HG03354 (cell line): Measurements from ENCODE around the gene DNPH1.

ENCODE experiments used
- ATAC-seq: cut with Tn5 transposase; IDR thresholded peaks from one replicate; pipeline ENCODE4 v1.9.1; 2021; ENCODE audit warnings: mild to moderate bottlenecking; ENCODE audit not compliant: unreplicated experiment, poor library complexity, severe bottlenecking

The DNPH1 gene, protein sequence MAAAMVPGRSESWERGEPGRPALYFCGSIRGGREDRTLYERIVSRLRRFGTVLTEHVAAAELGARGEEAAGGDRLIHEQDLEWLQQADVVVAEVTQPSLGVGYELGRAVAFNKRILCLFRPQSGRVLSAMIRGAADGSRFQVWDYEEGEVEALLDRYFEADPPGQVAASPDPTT

DNA sequence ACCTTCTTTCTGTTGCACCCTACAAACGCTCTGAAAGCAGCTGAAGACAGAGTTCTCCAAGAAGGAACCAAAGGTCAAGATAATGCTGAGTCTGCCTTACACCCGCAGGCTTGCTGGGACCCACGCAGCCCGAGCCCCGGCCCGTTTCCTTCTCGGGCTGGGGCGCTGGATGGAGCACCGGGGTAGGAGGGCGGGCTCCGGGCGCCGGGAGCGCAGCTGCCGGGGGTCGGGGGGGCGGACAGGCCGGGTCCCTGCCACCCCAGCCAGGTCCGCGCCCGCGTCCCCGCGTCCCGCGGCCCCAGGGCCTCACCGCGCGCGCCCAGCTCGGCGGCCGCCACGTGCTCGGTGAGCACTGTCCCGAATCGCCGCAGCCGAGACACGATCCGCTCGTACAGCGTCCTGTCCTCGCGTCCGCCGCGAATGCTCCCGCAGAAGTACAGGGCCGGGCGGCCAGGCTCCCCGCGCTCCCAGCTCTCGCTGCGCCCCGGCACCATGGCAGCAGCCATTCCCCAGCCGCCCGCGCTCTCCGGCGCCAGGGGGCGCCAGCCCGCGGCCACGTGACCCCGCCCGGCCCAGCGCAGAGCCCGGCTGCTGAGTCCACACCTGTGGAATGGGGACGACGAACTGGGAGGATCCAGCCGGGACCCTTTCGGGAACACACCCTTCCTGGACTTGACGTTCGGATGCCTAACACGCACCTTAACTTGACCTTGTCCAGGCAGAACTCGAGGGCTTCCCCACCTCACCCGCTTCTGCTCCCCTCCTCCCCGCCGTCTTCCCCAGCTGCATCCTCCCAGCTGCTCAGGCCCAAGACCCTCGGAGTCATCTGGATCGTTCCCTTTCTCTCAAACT is at the start of gene DNPH1:
DNPH1 (minus strand) TSS at position 531 of the 852 bp plus-strand sequence; CDS start at position 506, 25 bp downstream.
- ATAC-seq, result peak; percentile 73

DNA sequence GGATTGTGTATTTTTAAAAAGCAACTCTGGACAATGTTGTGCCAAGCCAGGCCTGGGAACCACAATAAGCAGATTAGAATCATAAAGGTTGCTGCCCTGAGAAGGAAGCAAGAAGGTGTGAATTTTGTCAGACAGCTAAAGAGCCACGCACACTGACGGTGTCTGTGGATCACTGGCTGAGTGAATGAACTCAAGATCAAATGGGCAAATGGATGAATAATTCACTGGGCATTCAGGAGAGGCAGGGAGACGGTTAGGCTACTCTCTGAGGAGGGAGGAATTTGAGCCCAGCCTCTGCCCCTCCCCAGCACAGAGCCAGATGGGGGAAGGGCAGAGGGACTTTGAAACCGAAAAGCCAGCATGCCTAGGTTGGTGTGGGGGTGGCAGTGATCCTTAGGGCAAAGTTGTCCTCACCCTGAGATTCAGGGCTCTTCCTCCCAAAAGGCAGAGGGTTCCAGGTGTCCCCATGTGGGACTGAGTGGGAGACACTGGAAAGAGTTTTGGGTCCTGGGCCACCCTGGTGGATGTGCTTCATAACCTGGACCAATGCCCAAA is 49.3 kb upstream of the DNPH1 start:
- no peak for ATAC-seq

DNA sequence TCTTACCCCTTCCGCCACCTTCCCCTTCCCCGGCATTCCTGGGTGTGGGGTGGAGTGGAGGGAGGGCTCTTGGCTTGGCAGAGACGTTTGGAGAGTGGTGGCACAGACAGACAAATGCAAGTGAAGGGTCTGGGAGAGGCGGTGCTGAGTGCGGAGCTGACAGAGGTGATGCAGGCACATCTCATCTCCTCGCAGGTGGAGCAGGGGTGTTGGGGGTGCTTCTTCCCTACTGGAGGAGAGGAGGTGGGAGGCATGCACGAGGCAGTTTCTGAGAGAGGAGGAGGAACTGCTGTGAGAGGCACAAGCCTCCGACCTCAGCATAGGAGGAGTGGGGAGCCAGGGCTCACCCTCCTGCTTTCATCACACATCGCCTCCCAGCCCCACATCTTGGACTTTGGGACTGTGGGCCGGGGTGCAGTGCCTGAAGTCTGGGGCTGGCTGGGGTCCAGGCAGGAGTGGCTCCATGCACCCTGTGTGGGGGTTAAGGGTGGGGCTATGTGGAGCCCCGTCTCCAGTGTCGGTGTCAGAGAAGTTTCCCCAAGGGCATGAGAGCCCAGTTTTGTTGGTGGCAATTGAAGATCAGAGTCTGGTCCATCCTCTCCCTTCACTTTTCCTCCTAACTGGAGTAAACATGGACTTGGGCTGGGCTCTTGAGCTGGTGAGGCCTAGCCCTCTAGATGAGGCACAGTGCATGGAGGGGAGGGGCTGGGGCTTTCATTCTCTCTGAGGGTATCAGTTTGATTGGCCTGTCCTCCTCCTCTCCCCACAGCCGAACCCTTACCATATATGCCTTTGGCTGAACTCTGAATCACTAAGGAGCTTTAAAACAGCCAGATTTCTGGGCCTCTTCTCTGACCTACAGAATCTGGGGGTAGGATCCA is 48.6 kb upstream of the DNPH1 start:
- ATAC-seq, result no peak

DNA sequence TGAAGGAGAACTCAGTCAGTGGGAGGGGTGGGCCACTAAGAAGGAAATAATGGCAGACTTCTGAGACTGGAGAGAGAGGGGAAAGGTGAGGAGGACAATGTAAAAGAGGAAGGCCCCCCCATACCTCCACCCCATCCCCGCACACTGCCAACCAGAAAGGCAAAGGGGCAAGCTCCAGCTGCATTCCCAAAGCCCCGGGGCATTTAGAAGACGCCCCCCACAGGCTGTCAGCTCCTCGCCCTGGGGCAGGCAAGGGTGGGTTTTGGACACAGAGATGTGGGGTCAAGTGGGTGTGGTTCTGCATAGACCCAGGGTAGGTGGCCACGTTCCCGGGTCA is 48.0 kb upstream of the DNPH1 start:
- ATAC-seq, result no peak

DNA sequence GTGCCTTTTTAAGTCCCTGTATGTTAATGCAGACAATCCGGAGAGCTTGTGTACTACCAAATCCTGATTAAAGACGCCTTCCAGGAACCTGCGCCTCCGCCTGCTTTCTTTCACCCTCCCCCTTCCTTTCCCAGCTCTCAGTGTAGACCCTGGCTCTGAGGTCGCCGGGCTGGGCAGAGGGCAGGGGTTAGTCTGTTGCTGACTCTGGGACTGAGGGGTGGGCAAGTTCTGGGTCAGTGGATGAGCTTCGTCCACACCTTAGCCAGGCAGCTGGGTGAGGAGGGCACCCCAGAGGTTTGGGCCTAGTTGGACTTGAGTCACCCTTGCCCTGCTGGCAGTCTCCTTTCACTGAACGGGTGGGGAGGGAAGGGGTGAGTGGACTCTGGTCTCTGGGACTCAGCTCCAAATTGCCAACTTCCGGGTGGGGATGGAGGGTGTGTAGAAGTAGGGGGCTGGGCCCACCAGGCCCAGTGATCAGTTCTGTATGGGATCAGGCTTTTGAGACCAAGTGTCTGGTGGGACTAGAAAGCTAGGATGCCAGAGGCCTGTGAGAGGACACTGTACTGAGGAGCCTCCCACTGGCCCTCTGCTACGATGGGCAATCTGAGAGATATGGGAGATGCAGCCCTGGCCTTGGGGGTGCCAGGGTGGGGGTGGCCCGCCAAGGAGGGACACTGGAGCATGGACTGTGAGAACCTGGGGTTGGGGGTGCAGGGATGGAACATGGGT is 47.5 kb upstream of the DNPH1 start:
- no peak for ATAC-seq

DNA sequence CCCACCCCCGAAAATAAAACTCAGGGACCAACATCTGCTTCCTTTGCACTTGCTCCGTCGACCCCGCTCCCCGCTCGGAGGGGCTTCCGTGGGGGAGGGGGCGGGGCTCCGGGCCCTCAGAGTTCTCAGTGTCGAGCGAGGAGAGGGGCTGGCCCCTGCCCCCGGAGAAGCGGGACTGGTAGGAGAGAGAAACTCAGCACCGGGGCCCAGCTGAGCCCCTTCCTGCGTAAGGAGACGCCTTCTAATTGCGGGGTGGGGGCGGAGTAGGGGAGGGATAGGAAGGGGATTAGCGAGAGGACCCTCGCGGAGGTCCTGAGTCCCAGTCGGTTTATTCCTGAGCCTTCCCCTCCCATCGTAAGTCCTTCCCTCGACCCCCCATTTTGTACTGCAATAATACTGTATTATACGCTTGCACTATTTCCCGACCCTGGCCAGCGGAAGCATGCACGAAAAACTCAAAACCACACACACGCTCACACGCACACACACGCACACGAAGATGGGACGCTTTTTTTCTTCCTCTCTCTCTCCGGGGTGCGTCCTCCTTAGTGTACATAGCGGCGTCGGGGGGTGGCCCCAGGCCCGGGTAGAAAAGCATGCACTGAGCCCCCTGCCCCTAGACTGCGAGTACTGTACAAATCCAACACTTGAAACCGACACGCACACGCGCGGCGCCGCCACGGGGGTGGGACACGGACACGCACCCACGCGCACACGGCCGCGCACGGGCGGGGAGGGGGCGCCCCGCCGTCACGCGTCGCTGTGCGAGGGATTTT is 46.7 kb upstream of the DNPH1 start:
- ATAC-seq, result no peak

DNA sequence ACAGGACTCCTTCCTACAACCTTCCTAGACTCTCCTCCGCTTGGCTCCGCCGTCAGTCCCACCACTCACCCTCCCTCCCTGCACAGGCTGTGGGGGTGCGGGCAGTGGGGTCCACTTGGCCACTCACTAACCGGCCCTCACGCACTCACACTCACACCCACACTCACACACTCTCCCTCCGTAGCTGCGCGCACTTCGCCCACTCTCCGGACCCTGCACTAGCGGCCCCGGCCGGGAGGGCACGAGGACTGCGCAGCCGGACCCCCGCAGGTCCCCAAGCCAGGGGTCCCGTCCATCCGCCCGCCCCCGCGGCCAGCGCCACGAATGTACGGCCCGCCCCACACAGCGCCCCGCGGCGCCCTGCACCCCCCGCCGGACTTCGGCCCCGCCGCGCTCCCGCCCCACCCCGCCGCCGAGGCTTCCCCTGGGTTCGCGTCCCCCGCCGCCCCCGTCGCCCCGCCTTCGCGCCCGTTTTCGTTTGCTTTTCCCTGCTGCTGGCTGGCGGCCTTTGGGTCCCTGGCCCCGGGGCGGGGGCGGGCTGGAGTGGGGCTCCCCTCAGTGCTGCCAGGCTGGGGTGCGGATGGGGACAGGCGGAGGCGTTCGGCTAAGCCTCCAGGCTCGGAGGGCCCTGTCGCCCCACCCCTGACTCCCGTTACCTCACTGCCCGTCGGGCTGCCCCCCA is 45.8 kb upstream of the DNPH1 start:
- no peak for ATAC-seq

DNA sequence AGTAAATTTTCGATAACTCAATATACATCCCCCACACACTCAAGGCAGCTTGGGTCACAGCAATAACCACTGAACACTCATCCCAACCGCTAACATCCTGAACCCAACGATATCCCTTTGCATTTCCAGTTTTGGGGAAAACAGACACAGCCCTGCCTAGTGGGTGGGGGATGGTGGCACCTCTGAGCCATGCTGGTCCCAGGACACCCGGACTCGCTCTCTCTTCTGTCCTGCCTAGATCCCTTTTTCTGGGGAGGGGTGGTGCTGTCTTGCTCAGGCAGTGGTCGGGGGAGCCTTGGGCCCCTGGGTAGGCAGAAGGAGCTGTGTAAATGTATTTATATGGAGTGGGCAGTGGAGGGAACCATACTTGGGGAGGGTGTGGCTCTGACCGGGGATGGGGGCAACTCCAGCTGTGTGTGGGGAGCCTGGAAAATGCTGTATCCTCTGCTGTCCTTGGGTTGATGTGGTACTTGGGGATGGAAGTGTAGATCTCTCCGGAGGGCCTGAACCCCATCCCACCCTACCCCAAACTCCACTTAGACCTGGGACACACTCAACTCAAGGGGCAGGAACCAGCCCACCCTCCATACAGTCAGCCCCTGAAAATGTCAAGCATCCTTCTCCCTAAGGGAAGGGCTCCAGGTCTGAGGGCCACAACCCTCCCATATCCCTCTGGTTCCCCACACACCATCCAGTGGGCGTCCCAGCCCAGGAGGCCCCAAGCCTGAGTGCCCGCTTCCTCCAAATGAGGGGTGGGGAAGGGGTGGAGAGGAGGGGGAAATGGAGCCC is 45.0 kb upstream of the DNPH1 start:
- no peak for ATAC-seq

DNA sequence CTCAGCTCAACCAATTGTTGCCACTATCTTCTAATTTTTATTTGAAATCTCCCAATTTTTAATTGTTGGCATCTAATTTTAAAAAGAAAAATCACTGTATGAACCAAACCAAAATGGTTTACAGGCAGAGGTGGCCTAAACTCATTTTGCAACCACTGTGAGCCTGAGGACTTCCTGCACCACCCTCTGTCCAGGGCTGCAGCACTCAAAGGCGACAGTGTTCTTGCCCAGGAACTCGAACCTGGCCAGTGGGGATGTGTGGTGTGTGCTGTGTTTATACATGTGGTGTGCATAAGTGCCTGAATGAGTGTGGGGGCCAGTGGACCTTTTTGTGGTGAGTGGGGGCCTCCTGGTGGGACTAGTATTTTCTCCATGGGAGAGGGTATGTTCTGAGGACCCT is 44.4 kb upstream of the DNPH1 start:
- ATAC-seq, result no peak

DNA sequence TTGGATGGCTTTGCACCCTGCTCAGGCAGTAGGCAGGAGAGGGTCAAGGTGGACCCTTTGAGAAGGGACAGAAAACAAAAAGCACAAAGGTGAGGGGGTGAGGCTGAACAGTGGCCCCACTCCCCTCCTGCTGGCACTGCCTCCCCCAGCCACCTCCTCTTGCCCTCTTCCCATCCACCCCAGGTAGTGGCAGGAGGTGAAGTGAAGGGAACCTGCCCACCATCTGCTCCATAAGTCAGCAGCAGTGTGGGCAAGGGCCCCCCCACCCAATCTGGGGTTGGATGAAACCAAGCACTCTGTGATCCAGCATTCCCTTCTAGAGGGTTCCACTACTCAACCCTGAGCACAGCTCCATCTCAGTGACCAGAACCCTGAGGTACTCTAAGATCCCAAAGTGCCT is 42.7 kb upstream of the DNPH1 start:
- no peak for ATAC-seq

DNA sequence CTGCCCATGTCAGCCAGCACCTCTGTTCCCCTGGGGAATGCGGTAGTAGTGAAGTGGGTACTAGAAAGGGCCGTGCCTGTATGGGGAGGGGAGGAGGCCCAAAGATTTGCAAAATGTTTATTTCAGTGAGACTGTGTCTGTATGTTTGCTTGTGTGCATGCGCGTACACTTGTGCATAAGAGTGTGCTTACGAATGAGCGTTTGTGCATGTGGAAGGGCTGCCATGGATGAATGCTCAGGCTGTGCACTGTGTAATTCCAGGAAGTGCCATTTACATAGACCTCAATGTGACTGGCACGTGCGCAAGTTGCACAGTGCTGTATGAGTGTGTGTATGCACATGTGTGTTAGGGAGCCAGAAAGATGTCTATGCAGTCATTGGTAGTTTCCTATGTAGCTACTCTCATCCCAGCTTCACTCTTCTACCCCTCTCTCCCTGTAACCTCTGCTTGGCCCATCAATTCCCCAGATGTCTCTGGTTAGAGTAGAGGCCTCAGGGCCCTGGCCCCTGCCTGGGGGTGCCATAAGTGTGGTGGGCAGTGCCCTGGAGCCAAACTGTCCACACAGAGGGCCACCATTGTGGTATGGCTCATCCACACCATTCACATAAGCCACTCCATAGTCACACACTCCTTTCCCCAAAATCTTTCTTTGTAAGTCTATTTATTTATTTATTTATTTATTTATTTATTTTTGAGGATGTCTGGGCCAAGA is 42.0 kb upstream of the DNPH1 start:
- no peak for ATAC-seq

DNA sequence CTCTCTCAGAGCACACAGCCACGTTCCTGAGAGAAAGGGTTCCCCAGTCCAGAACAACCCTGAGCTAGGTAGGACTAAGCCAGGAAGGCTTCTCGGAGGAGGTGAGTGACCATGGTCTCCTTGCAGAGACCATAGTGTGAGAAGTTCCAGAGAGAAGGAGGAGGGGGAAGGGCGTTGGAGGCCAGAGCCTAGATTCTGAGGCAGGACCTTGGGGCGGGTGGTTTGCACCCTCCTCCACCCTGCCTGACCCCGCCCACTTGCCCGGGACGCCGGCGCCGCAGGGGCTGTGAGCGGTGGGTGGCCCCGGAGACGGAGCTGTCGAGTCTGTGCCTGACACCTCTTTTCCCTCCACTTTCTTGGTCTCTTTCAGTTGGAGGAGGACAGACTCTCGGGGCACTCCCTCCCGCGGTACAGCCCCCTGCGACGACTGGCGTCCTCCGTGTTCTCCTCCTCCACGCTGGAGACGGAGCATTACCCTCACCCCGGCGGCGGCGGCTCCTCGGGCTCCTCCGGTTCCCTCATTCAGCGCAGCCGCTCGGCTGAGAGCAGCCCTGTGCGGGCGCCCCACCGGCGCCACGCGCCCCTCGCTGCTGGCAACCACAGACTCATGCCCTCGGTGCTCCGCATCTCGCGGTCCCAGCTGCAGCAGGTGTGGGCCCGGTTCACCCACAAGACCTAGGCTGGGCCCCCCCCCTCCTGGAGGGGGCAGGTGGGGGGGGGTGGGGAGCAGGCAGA is 40.2 kb upstream of the DNPH1 start:
- ATAC-seq, result no peak

DNA sequence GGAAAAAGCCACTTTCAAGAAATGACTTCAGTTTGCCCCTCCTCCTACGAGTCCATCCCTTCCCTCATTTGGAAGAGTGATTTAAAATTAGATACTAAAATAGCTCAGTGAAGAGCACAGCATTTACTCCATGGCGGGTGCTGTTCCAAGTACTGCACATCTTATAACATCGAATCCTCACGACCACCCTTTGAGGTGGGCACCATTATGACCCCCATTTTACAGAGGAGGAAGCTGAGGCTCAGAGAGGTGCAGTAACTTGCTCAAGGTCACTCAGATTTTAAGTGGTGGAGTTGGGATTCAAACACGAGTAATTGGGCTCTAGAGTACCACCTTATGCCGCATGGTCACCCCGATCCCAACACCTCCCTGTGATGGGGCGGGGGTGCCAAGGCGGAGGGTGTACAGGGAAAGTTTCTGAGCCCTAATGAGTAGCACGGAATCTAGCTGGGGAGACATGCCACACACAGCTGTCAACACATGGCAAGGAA is 39.5 kb upstream of the DNPH1 start:
- no peak for ATAC-seq

DNA sequence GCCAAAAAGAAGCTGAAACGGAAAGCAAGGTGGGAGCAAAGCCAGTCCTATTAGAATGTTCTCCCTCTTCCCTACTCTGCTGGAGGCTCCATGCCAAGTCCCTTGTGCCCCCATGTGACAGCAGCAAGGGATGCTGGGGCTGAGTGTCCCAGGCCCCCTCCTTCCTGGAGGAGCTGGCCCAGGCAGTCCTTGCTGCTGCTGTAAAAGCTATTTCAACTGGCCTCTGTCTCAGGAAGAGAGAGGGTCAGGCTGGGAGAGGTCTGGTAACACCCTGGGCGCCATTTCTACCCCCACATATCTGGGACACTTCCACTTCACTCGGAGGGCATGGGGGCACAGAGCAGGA is 39.0 kb upstream of the DNPH1 start:
- no peak for ATAC-seq

DNA sequence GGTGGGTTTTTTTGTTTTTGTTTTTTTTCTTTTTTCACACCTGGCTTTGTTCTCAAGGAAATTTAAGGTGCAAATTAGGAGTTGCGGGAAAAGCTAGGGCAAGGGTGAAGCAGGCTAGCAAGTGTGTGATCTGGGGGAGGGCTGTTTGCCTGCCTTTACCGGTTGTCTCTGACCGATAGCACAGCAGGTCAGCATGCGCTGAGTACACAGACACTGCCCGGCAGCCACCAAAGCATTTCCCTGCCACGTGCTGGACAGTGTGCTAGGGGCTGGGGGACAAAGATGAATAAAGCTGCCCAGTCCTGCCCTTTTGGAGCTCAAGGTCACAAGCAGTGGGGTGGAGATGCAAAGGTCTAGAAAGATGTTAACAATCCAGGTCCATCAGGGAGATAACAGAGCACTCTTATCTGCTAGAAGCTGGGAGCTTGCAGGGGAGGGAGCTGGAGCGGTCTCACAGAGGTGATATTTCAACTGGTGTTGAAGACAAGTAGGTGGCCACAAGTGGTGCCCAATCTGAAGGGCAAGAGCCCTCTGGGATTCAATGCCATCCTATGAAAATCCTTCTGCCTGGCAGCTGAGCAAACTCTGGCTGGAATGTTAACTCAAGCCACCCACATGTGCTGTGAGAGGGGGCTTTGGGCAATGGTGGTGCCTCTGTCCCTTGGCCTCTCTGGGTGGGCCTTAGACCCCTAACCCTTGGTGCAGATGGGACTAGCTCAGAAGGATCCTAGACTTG is 38.5 kb upstream of the DNPH1 start:
- no peak for ATAC-seq

DNA sequence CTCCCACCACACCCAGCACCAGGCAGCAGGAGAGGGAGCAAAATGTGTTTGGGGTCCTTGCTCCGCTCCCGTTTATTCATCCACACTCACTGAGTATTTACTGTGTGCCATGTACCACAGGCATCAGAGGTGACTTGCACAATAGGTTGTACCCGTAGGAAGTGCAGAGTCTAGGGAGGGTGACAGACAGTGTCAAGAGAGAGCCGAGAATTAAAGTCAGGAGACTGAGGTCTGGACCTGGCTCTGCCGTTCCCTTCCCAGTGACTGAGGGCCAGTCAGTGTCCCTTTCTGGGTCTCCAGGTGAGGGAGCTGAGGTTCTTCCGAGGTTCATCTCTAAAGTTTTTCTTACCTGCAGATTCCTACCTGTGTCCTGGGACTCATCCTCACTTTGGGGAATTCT is 36.3 kb upstream of the DNPH1 start:
- no peak for ATAC-seq
